ENCODE results near the gene MPHOSPH10.
"Not testable (repeated sequence)": the region's sequence is repeated elsewhere in the genome, so short reads cannot be mapped to it uniquely, and the experiment has no call there.

MPHOSPH10 gene

GRCh38 chr2:71126957-71127356 lies 3.5 kb upstream of the MPHOSPH10 start:
- peaks cover 2% of the 10 kb centered on the region; the same call in 1 of the 2 replicates for H3K4me1 ChIP-seq (ENCODE audit: insufficient read depth, low read length)
- no peak overlapping the region for H3K27ac ChIP-seq (ENCODE audit: low read length)
- H3K4me3 ChIP-seq (ENCODE audit: low read length): no peak overlapping the region

DNA sequence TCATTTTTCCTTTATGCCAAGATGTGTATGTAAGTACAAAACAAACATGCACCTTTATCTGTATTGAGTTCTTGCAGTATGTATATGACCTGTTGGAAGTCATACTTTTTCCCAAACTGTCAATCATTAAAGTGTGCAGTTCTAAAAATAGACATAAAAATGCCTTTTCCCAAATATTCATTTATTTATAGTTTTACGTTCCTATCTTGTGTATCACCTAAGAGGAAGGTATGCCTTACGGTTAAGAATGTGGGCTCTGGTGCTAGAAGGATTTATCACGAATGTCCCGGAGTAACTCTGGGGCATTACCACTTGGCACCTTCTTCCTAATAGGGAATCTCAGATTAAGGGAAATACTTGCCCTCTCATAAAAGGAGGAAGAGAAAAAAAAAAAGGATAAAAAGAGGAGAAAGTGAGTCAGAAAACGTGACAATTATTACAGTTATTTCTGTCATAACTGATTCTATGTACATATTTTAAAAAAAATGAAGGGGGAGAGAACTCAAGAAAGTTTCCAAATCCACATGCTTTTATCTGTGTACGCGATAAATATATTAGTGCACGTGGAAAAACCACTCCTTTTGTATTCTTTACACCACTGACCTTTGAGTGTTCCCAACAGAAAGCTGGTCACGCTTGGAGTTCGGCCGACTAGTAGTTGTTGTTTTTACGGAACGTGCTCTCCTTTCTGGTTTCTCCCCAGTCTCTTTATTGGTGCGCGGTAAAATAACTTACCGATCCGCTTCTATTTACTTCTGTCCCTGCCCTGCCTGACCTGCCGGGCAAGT lies 1.1 kb upstream of the MPHOSPH10 start:
- Histone ChIP-seq H3K27ac (ENCODE audit: low read length) (peak overlapping the region; percentile 58), H3K9ac (ENCODE audit: low read depth, low read length) (peak overlapping the region; percentile 91), H3K4me3 (ENCODE audit: low read length) (peak overlapping the region; percentile 92), H3K4me1 (ENCODE audit: insufficient read depth, low read length) (peaks cover 7% of the 10 kb centered on the region; the same call in 1 of the 2 replicates), H3K9me3 (ENCODE audit: insufficient read depth, low read depth, low read length) (no peaks in the 10 kb centered on the region), H3K36me3 (ENCODE audit: insufficient read depth, low read depth, low read length) (peaks cover 17% of the 10 kb centered on the region), H3K27me3 (ENCODE audit: insufficient read depth, low read length) (no peaks in the 10 kb centered on the region)

More at GRCh38 chr2:71126957-71127356, 3.5 kb upstream of the MPHOSPH10 start:
- Histone ChIP-seq H3K9ac (ENCODE audit: low read depth, low read length) (no peak overlapping the region), H3K9me3 (ENCODE audit: insufficient read depth, low read depth, low read length) (no peaks in the 10 kb centered on the region), H3K36me3 (ENCODE audit: insufficient read depth, low read depth, low read length) (peaks cover 9% of the 10 kb centered on the region), H3K27me3 (ENCODE audit: insufficient read depth, low read length) (no peaks in the 10 kb centered on the region)

GRCh38 chr2:71129902-71130151 lies 607 bp upstream of the MPHOSPH10 start:
- Histone ChIP-seq H3K9ac (ENCODE audit: low read depth, low read length) (peak overlapping the region; percentile 91), H3K9me3 (ENCODE audit: insufficient read depth, low read depth, low read length) (no peaks in the 10 kb centered on the region), H3K27me3 (ENCODE audit: insufficient read depth, low read length) (no peaks in the 10 kb centered on the region), H3K36me3 (ENCODE audit: insufficient read depth, low read depth, low read length) (peaks cover 22% of the 10 kb centered on the region), H3K4me3 (ENCODE audit: low read length) (peak overlapping the region; percentile 92), H3K4me1 (ENCODE audit: insufficient read depth, low read length) (peaks cover 7% of the 10 kb centered on the region; the same call in 1 of the 2 replicates), H3K27ac (ENCODE audit: low read length) (peak overlapping the region; percentile 58)

GRCh38 chr2:71130905-71131244 lies 441 bp downstream of the MPHOSPH10 start:
- peak overlapping the region; percentile 91 for H3K9ac ChIP-seq (ENCODE audit: low read depth, low read length)
- H3K36me3 ChIP-seq (ENCODE audit: insufficient read depth, low read depth, low read length): peaks cover 28% of the 10 kb centered on the region
- H3K9me3 ChIP-seq (ENCODE audit: insufficient read depth, low read depth, low read length): no peaks in the 10 kb centered on the region
- no peak overlapping the region for H3K27ac ChIP-seq (ENCODE audit: low read length)
- no peaks in the 10 kb centered on the region for H3K27me3 ChIP-seq (ENCODE audit: insufficient read depth, low read length)
- peak overlapping the region; percentile 92 for H3K4me3 ChIP-seq (ENCODE audit: low read length)
- peaks cover 7% of the 10 kb centered on the region; the same call in 1 of the 2 replicates for H3K4me1 ChIP-seq (ENCODE audit: insufficient read depth, low read length)

DNA sequence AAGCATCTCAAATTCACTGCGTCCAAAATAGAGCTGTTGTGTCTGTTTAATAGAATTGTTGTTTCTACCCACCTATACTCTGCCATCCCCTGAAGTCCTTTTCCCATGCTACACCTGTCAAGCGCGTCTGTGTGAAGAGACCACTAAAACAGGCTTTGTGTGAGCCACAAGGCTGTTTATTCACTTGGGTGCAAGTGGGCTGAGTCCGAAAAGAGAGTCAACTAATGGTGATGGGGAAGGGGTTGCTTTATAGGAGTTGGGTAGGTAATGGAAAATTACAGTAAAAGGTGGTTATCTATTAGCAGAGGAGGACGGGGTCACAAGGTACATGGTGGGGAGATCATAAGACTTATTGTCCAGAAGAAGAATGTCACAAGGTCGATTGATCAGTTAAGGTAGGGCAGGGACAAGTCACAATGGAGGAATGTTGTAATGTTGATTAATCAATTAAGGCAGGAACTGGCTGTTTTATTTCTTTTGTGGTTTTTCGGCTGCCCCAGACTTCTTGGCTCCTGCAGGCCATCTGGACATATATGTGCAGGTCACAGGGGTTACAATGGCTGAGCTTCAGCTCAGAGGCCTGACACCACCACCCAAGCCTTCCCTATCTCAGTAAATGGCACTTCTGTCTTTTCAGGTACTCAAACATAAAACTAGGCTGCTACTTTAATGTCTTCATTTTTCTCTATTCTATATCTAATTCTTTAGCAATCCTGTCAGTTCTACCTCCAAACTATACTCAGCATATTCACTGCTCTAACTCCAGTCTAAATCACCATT lies 1.1 kb downstream of the MPHOSPH10 start:
- not testable (repeated sequence) for H3K9me3 ChIP-seq (ENCODE audit: insufficient read depth, low read depth, low read length); H3K4me1 ChIP-seq (ENCODE audit: insufficient read depth, low read length); H3K27ac ChIP-seq (ENCODE audit: low read length); H3K27me3 ChIP-seq (ENCODE audit: insufficient read depth, low read length)
- peak overlapping the region; percentile 91; the same call in 1 of the 2 replicates for H3K9ac ChIP-seq (ENCODE audit: low read depth, low read length)
- peak overlapping the region; percentile 92 for H3K4me3 ChIP-seq (ENCODE audit: low read length)
- H3K36me3 ChIP-seq (ENCODE audit: insufficient read depth, low read depth, low read length): peaks cover 35% of the 10 kb centered on the region

GRCh38 chr2:71133603-71134002 lies 3.2 kb downstream of the MPHOSPH10 start:
- Histone ChIP-seq H3K9me3 (ENCODE audit: insufficient read depth, low read depth, low read length) (no peaks in the 10 kb centered on the region), H3K9ac (ENCODE audit: low read depth, low read length) (no peak overlapping the region), H3K4me1 (ENCODE audit: insufficient read depth, low read length) (peaks cover 7% of the 10 kb centered on the region; the same call in 1 of the 2 replicates), H3K27ac (ENCODE audit: low read length) (no peak overlapping the region), H3K27me3 (ENCODE audit: insufficient read depth, low read length) (no peaks in the 10 kb centered on the region), H3K36me3 (ENCODE audit: insufficient read depth, low read depth, low read length) (peaks cover 54% of the 10 kb centered on the region), H3K4me3 (ENCODE audit: low read length) (no peak overlapping the region)

DNA sequence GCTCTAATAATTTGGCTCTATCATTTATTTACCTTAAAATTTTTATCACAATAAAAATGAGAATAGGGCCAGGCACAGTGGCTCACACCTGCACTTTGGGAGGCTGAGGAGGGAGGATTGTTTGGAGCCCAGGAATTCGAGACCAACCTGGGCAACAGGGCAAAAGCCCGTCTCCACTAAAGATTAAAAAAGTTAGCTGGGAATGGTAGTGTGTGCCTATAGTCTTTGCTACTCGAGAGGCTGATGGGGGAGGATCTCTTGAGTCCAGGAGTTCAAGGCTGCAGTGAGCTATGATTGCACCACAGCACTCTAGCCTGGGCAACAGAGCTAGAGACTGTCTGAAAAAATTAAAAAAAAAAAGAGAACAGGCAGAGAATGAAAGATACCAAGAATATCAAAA lies 5.7 kb downstream of the MPHOSPH10 start:
- Histone ChIP-seq H3K4me3 (ENCODE audit: low read length) (no peak overlapping the region), H3K27ac (ENCODE audit: low read length) (no peak overlapping the region), H3K27me3 (ENCODE audit: insufficient read depth, low read length) (no peaks in the 10 kb centered on the region), H3K9me3 (ENCODE audit: insufficient read depth, low read depth, low read length) (no peaks in the 10 kb centered on the region), H3K4me1 (ENCODE audit: insufficient read depth, low read length) (0 out of 2 replicates have a peak, but pooled peaks cover 7% of the 10 kb centered on the region), H3K9ac (ENCODE audit: low read depth, low read length) (no peak overlapping the region), H3K36me3 (ENCODE audit: insufficient read depth, low read depth, low read length) (peaks cover 79% of the 10 kb centered on the region)

- Histone ChIP-seq H3K4me3 (ENCODE audit: low read length) (no peak overlapping the region), H3K36me3 (ENCODE audit: insufficient read depth, low read depth, low read length) (peaks cover 94% of the 10 kb centered on the region), H3K27ac (ENCODE audit: low read length) (no peak overlapping the region), H3K9ac (ENCODE audit: low read depth, low read length) (no peak overlapping the region), H3K9me3 (ENCODE audit: insufficient read depth, low read depth, low read length) (no peaks in the 10 kb centered on the region), H3K27me3 (ENCODE audit: insufficient read depth, low read length) (no peaks in the 10 kb centered on the region), H3K4me1 (ENCODE audit: insufficient read depth, low read length) (no peaks in the 10 kb centered on the region)
Measured at GRCh38 chr2:71143782-71144181, 13.3 kb downstream of the MPHOSPH10 start.

DNA sequence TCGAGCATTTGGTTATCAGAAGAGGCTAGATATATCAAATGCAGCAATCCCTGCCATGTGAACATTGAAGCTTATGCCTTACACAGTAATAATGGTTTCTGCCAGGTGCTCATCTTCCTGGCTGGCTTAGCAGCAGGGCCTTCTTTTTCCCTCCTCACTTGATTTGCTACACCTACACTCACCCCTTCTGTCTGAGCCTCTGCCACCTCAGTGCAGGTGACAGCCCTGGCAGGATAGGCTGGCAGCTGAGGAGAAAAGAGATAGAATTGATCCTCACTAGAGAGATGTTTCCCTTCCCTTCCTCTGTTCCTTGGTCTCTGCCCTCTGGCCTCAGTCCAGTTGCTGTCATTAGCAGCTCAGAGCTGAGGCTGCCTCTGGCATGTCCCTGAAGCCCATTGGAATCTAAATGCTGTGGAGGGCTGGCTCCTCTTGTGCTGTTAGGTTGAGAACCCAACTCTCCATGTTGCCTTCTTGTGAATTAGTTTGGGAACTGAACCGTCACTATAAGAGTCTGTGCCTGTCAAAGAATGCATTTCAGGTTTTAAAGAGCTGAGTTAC lies 18.2 kb downstream of the MPHOSPH10 start:
- Histone ChIP-seq H3K36me3 (ENCODE audit: insufficient read depth, low read depth, low read length) (peaks cover 70% of the 10 kb centered on the region), H3K27ac (ENCODE audit: low read length) (no peak overlapping the region), H3K4me3 (ENCODE audit: low read length) (no peak overlapping the region), H3K4me1 (ENCODE audit: insufficient read depth, low read length) (no peaks in the 10 kb centered on the region), H3K9me3 (ENCODE audit: insufficient read depth, low read depth, low read length) (no peaks in the 10 kb centered on the region), H3K9ac (ENCODE audit: low read depth, low read length) (no peak overlapping the region), H3K27me3 (ENCODE audit: insufficient read depth, low read length) (no peaks in the 10 kb centered on the region)

GRCh38 chr2:71150082-71150816 lies 19.8 kb downstream of the MPHOSPH10 start:
- H3K27ac ChIP-seq (ENCODE audit: low read length): no peak overlapping the region
- no peaks in the 10 kb centered on the region for H3K4me1 ChIP-seq (ENCODE audit: insufficient read depth, low read length)
- H3K4me3 ChIP-seq (ENCODE audit: low read length): no peak overlapping the region
- H3K9ac ChIP-seq (ENCODE audit: low read depth, low read length): no peak overlapping the region
- peaks cover 54% of the 10 kb centered on the region for H3K36me3 ChIP-seq (ENCODE audit: insufficient read depth, low read depth, low read length)
- no peaks in the 10 kb centered on the region for H3K9me3 ChIP-seq (ENCODE audit: insufficient read depth, low read depth, low read length)
- no peaks in the 10 kb centered on the region for H3K27me3 ChIP-seq (ENCODE audit: insufficient read depth, low read length)

DNA sequence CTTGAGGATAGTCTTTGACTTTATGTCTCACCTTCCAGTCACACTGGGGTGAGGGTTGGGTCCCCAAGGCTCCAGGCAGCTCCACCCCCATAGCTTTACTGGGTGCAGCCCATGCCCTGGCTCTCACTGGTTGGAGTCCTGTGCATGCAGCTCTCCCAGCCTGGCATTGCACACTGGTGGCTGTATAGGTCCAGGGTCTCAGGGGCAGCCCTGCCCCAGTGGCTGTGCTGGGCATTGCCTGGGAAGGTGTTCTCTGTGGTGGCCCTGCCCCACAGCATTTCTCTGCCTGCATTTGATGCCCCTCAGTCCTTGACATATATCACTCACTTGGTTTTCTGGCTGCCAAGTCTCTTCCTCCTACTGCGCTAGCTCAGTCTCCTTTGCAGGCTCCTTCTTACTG lies 21.2 kb downstream of the MPHOSPH10 start:
- Histone ChIP-seq H3K9ac (ENCODE audit: low read depth, low read length) (no peak overlapping the region), H3K27ac (ENCODE audit: low read length) (no peak overlapping the region), H3K4me1 (ENCODE audit: insufficient read depth, low read length) (peaks cover 2% of the 10 kb centered on the region; the same call in 1 of the 2 replicates), H3K27me3 (ENCODE audit: insufficient read depth, low read length) (no peaks in the 10 kb centered on the region), H3K4me3 (ENCODE audit: low read length) (no peak overlapping the region), H3K9me3 (ENCODE audit: insufficient read depth, low read depth, low read length) (no peaks in the 10 kb centered on the region), H3K36me3 (ENCODE audit: insufficient read depth, low read depth, low read length) (peaks cover 40% of the 10 kb centered on the region)

All from iPS-20b (cell line).